K562 (cell line): ENCODE results near the gene NALCN.

Experiments
- BRCA1 ChIP-seq, 2 experiments: fragments of 450-650 bp in 1 of 2; sonication (generic) in 1 of 2; formaldehyde crosslinking in 1 of 2; IDR thresholded peaks; 2 replicates each; pipeline versions ENCODE4 v1.5.0 to v1.6.1; 2017 to 2020; ENCODE audit warnings: mild to moderate bottlenecking in 1 of 2, missing genetic modification reagents in 1 of 2
- CHD2 ChIP-seq: IDR thresholded peaks from 2 replicates; pipeline ENCODE4 v1.6.1; 2011; ENCODE audit warnings: low read depth, low read length
- EP400 ChIP-seq: fragments of 450-650 bp; IDR thresholded peaks from 2 replicates; pipeline ENCODE4 v1.6.1; 2017; ENCODE audit warnings: antibody characterized with exemption, mild to moderate bottlenecking, moderate library complexity
- EZH2 ChIP-seq: IDR thresholded peaks from 2 replicates; pipeline ENCODE4 v1.6.1; 2012; ENCODE audit warnings: low read depth, mild to moderate bottlenecking, inconsistent platforms, low read length, borderline replicate concordance
- MECOM ChIP-seq: fragments of 250-450 bp; sonication (Bioruptor Pico); IDR thresholded peaks from 2 replicates; pipeline ENCODE4 v1.8.0; 2022; ENCODE audit warnings: inconsistent platforms
- SRF ChIP-seq, 2 experiments: fragments of 250-450, 450-650 bp in 1 of 2; sonication (Bioruptor Pico) in 1 of 2; sonication (generic) in 1 of 2; formaldehyde crosslinking; IDR thresholded peaks; 2 replicates each; pipeline versions ENCODE4 v1.5.0 to v1.5.1; 2020 to 2022; ENCODE audit warnings: mild to moderate bottlenecking in 1 of 2, missing genetic modification reagents in 1 of 2
- TAF1 ChIP-seq: IDR thresholded peaks from 2 replicates; pipeline ENCODE4 v1.6.1; 2011; ENCODE audit warnings: mild to moderate bottlenecking, low read length, moderate library complexity; ENCODE audit not compliant: insufficient read depth, control insufficient read depth, severe bottlenecking; ENCODE audit errors: extremely low read depth
- ZFP30 ChIP-seq: fragments of 250-450 bp; sonication (Bioruptor Pico); IDR thresholded peaks from 2 replicates; pipeline ENCODE4 v1.8.0; 2022; ENCODE audit warnings: moderate library complexity, mild to moderate bottlenecking, inconsistent platforms, borderline replicate concordance
- TF ChIP-seq, protein P1 (sequence below), 3 experiments: IDR thresholded peaks in 2 of 3; conservative IDR thresholded peaks in 1 of 3; 2 replicates each; pipeline ENCODE4 v1.5.1; 2011 to 2012; ENCODE audit warnings: low read length in 3 of 3, mild to moderate bottlenecking in 3 of 3, control low read depth in 2 of 3, improper control_type of control experiment in 1 of 3, inconsistent platforms in 1 of 3, low read depth in 1 of 3, mixed read lengths in 1 of 3, moderate library complexity in 1 of 3; ENCODE audit not compliant: insufficient read depth in 2 of 3
- TF ChIP-seq, protein P2 (sequence below): fragments of 450-650 bp; formaldehyde crosslinking; IDR thresholded peaks from 2 replicates; pipeline ENCODE4 v1.4.0; 2022; ENCODE audit warnings: missing genetic modification characterization

DNA sequence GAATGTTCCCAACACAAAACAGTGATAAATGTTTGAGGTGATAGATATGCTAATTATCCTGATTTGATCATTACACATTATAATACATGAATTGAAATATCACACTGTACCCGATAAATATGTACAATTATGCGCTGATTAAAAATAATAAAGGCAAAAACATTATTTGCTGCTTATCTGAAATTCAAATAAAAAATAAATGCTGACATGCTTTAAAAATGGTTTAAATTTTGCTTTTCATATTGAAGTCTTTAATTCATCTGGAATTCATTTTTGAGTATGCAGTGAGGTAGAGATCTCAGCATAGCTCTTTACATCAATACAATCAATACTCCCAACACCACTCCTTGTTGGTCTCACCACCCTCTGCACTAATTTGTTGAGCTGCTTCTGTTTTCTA, 330.8 kb downstream of the NALCN start:
- TF ChIP-seq, protein P1, sequence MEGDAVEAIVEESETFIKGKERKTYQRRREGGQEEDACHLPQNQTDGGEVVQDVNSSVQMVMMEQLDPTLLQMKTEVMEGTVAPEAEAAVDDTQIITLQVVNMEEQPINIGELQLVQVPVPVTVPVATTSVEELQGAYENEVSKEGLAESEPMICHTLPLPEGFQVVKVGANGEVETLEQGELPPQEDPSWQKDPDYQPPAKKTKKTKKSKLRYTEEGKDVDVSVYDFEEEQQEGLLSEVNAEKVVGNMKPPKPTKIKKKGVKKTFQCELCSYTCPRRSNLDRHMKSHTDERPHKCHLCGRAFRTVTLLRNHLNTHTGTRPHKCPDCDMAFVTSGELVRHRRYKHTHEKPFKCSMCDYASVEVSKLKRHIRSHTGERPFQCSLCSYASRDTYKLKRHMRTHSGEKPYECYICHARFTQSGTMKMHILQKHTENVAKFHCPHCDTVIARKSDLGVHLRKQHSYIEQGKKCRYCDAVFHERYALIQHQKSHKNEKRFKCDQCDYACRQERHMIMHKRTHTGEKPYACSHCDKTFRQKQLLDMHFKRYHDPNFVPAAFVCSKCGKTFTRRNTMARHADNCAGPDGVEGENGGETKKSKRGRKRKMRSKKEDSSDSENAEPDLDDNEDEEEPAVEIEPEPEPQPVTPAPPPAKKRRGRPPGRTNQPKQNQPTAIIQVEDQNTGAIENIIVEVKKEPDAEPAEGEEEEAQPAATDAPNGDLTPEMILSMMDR (IDR thresholded peaks at IDR 0.05 in 2 of 3, conservative IDR thresholded peaks at IDR 0.05 in 1 of 3; ENCODE audit: insufficient read depth in 2 of 3, low read depth in 1 of 3, low read length in 3 of 3), result no peak
- TF ChIP-seq EP400 (no peak), EZH2 (no peak), BRCA1 (IDR thresholded peaks at IDR 0.05) (no peak), BRCA1 (CRISPR knock-in tag; IDR thresholded peaks at IDR 0.05) (no peak), SRF (CRISPR knock-in tag; IDR thresholded peaks at IDR 0.05) (no peak), TAF1 (no peak), CHD2 (no peak), MECOM (no peak), ZFP30 (CRISPR knock-in tag) (no peak)
- TF ChIP-seq, protein P2, sequence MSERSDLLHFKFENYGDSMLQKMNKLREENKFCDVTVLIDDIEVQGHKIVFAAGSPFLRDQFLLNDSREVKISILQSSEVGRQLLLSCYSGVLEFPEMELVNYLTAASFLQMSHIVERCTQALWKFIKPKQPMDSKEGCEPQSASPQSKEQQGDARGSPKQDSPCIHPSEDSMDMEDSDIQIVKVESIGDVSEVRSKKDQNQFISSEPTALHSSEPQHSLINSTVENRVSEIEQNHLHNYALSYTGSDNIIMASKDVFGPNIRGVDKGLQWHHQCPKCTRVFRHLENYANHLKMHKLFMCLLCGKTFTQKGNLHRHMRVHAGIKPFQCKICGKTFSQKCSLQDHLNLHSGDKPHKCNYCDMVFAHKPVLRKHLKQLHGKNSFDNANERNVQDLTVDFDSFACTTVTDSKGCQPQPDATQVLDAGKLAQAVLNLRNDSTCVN (CRISPR knock-in tag), result no peak
